NCI-H2081 (cell line): ENCODE results near the gene CLK1.
"Not testable (repeated sequence)": the region's sequence is repeated elsewhere in the genome, so short reads cannot be mapped to it uniquely, and the experiment has no call there.

Experiments used
- DNase-seq, 2 experiments: peaks; one replicate each; lab custom pipeline; 2025; lab: John Stamatoyannopoulos, UW

Gene CLK1

DNA sequence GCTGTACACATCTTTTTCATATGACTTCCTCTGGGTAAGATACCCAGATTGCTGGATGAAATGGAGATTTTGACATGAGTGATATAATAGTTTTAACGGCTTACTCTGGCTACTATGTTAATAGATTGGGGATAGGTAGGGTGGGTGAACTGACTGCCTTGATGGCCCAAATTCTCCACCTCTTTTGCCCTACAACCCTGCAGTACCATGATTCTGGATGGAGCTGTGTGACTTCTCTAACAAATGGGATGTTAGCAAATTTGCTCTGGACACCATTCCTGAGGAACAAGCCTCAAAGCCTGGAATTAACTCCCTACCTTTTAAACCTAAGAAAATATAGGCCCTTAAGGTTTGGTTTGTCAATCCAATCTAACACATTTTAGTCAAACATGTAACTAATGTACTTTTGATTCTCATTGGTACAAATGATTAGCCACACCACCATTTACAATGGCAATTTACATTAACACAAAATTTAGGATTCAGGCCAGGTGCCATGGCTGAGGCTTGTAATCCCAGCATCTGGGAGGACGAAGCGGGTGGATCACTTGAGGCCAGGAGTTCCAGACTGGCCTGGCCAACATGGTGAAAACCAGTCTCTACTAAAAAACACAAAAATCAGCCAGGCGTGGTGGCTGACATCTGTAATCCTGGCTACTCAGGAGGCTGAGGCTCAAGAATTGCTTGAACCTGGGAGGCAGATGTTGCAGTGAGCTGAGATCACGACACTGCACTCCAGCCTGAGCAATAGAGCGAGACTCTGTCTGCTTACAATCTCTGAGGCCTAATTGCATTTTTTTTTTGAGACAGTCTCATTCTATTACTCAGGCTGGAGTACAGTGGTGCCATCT is 12.8 kb downstream of the CLK1 start:
- DNase-seq: no peak

DNA sequence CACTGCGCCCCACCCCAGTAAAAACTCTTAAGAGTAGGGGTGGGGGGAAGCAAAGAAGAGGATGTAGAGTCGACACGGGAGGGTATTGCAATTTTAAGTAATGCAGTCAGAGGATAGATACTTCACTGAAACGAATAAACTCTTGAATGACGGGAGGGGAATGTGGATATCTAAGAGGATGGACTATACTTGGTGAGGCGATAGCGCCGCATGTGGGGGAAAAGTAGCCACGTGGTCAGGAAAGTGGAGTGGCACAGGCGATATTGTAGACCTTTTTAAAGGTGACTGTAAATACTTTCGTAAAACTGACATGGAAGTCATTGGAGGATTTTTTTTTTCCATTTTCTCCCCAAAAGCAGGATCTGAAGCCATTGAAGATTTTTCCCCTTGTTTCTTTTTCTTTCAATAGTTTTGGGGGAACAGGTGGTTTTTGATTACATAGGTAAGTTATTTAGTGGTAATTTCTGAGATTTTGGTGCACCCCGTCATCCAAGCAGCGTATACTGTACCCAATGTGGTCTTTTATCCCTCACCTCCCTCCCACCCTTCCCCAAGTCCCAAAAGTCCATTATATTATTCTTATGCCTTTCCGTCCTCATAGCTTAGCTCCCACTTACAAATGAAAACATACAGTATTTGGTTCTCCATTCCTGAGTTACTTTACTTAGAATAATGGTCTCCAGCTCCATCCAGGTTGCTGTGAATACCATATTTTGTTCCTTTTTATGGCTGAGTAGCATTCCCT is 13.8 kb downstream of the CLK1 start:
- DNase-seq: no peak

DNA sequence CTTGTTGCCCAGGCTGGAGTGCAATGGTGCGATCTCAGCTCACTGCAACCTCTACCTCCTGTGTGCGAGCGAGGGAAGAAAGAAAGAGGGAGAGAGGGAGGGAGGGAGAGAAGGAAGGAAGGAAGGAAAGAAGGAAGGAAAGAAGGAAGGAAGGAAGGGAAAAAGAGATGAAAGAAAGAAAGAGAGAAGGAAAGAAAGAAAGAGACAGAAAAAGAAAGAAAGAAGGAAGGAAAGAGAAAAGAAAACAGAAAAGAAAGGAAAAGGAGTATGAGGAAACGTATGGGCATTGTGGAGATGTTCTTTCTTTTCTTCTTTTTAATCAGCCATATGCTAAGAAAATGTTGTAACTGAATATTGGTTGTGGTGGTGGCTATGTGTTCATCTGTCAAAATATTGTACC is 16.5 kb downstream of the CLK1 start:
- no peak for DNase-seq

DNA sequence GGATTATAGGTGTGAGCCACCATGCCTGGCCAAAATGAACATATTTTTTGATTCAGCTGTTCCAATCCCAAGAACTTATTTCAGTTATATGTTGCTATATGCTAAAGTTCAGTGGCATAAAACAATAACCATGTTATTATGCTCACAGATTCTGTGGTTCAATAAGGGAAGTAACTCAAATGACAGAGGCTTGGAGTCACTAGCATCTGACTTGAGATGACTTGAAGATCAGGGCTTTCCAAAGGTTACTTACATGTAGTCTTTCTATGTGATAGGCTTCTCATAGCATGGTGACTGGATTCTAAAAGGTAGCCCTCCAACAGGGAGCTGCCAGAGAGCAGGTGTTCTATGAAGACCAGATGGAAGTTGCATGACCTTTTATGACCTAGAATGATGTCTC is 17.2 kb downstream of the CLK1 start:
- no peak for DNase-seq

DNA sequence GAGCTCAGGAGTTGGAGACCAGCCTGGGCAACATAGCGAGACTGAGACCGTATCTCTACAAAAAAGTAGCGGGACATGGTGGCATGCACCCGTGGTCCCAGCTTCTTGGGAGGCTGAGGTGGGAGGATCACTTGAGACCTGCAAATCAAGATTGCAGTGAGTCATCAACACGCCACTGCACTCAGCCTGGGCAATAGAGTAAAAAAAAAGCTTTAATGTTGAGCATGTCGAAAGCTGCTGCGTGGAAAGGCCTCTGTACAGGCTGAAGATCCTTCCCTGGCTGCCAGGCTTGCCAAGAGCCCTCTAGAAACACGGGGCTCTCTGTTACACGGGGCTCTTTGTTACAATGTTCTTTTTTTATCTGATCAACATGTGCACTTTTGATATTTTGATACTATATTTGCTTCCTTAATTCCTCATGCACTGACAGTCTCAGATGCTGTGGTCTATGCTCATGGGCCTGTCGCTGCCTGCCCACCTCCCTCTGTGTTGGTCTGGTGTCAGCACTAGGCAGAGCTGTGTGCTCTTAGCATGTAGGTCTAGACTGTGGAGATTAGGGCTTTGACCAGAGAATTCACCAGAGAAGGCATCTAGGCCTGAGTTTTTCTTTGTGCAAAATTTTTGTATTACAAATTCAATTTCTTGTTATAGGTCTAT is 18.7 kb downstream of the CLK1 start:
- DNase-seq: no peak

DNA sequence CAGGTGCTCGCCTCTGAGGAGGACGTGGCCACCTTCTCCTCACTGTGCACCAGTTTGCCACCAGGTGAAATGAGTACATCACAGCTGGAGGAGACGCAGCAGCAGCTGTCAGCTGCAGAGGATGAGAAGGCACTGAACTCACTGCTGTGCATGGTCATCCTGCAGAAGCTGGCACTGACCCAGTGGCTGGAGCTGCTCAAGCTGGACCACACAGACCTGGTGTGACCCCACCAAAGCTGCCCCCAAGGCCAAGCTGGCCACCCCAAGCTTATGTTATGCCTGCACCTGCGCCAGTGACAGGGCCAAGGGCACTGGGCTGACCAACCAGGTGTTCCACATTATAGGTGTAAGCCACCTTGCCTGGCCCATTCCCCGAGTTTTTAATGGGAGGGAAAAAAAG is 19.3 kb downstream of the CLK1 start:
- no peak for DNase-seq

DNA sequence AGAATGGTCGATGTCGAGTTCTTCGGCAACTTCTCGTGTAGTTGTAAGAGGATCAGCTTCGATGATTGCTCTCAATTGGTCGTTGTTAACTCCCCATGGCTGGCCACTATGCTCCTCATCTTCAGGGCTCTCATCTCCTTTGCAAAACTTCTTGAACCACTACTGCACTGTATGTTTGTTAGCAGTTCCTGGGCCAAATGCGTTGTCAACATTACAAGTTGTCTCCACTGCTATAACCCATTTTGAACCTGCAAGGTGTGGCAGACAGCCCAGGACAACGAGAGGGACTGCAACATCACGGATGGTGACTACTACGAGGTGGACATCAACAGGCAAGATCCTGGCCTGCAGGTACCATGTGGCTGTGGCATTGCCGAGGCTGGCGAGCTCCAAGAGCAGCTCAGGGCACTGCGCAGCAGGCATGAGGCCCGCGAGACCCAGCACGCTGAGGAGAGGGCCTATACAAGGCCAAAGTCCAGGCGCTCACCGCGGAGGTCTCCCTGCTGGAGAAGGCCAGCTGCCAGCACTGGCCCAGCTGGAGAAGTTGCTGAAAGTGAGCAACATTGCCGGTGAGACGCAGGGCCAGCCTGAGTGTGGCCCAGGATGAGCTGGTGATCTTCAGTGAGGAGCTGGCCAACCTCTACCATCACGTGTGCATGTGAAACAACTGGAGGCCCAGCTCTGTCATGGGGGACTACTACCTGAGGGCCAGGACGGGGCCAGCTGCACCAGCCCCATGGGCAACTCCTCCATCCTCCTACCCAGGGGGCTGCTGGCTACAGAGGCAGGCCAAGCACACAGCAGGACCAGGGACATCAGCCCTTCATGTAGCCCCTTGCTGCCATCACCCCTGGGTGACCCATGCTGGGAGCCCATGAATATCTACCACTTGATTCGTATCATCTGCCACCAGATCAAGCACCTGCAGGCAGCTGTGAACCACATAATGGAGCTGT is 20.2 kb downstream of the CLK1 start:
- DNase-seq: no peak

DNA sequence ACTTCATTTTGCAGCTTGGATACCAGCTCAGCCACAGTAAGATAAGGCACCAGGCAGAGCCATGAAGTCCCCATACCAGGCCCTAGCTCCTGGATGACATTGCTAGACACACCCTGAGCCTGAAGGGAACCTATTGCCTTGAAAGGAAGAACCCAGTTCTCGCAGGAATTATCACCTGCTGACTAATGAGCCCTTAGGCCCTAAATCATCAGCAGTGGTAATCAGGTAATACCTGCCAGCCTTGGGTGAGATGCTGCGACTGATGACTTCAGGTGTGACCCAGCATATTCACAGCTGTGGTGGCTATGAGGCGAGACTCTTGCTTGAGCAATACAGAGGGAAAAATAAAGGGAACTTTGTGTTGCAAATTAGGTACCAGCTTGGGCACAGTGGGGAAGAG is 24.9 kb downstream of the CLK1 start:
- no peak for DNase-seq

DNA sequence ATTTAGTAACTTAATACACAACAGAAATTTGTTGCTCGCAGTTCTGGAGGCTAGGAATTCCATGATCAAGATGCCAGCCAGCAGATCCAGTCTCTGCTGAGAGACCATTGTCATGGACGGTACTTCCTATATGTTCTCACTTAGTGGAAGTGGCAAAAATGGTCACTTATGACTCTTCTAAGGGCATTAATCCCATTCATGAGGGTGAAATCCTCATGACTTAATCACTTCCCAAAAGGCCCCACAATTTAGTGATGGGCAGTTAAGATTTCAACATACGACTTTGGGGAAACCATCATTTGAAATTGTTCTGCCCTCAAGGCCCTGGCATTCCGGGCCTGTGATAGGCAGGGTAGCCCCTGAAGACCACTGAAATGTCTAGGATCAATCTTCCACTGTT is 29.8 kb downstream of the CLK1 start:
- no peak for DNase-seq

DNA sequence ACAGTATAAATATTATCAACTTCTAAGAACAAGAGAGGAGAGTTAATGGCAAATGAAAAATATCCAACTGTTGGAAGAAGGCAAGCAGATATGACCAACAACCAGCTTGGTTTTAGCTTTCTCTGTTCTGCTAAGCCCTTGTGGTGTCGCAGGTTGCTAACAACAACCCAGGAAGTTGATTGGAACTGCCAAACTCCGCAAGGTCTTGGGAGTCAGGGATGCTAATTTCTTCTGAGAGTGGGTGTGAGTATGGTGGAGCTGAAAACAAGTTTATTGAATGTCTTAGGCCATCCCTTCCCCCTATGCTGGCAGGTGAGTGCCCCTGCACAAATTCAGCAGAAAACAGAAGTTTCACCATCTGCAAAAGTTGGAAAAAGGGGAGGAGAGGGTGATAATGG is 35.2 kb downstream of the CLK1 start:
- no peak for DNase-seq

DNA sequence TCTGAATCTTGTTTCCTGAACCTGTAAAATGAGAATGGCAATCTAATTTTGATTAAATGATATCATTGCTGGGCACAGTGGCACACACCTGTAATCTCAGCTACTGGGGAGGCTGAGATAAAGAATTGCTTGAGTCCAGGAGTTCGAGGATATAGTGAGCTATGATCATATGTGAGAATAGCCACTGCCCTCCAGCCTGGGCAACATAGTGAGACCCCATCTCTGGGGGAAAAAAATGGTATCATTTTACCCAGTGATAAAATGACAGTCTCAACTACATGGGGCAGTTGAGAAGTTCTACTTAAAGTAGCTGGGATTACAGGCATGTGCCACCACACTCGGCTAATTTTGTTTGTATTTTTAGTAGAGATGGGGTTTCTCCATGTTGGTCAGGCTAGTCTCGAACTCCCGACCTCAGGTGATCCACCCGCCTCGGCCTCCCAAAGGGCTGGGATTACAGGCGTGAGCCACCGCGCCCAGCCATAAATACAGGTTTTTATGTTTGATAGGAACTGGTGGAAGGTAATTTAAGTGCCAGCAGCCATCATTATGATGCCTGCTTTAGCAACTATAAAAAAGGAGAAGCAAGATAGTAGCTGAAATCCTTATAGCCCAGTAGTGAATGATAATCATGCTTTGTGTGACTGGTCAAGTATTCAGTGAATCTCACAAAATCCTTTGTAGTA is 35.7 kb downstream of the CLK1 start:
- no peak for DNase-seq

DNA sequence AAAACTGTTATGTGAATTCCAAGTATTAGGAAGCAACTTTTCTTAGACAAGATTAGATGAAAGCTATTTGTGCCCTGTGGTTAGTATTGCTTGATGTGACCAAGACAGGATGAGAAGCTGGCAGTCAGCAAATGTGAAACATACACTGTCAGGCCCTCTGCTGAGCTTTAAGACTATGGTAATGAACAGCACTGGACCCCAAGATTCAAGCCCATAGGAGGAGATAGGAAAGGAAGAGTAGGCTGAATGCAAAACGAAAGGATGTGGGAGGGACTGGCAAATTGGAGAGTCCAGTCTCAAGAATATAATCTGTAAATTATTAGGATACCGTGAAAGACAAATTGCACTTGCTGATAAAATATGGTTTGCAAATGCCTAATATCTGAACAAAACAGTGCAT is 36.4 kb downstream of the CLK1 start:
- no peak for DNase-seq

DNA sequence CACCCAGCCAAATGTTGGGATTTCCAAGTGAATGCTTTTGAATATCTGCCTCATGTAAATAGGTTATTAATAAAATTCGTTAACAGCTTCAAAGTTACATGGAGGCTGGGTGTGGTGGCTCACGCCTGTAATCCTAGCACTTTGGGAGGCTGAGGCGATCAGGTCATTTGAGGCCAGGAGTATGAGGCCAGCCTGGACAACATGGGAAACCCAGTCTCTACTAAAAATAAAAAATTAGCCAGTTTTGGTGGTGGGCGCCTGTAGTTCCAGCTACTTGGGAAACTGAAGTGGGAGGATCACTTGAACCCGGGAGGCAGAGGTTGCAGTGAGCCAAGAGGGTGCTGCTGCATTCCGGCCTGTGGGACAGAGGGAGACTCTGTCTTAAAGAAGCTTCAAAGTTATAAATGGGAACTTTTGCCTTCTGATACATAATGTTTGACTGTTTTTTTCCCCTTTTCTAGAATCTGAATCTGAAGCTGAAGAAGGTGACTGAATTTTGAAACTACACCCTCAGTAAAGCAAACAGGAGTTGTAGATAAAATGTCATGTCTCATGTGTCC is 42.7 kb downstream of the CLK1 start:
- DNase-seq: no peak

DNA sequence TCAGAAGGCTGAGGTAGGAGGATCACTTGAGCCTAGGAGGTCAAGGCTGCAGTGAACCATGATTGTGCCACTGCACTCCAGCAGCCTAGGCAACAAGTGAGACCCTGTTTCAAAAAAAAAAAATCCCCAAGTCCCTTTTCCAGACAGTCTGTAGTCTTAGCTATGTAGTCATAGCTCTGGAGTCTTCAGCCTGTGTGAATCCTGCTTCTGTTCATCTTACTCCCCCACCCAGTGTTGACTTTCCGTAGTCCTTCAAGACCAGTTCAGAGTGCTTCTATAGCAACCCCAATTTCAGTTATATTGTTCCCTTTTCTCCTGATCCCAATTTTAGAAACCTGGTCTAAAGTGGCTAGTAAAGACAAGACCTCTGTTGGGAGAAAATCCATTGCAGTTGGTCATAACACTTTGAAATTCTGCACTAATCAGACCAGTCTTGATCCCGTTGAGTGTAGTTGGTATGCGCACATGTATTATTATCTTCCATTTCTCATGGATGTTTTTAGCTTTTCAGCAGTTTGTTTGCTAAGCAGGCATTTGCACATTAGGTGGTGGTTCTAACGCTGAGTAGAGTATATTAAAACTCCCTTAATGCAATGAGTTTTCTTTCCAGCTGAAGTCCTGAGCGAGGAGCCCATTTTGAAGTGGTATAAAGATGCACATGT is 43.8 kb downstream of the CLK1 start:
- DNase-seq: no peak

DNA sequence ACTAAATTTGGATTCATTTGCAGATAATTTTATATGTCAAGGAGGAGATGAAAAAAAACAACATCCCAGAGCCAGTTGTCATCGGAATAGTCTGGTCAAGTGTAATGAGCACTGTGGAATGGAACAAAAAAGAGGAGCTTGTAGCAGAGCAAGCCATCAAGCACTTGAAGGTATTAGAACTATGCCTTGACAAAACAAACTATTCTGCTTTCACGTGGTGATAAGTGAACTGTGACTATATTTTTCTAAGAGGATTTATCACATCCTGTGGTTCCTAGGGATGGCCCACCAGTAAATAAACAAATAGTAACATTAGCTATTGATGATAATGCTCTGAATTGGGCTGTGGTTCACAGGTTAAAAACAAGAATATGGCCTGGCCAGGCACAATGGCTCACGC is 45.7 kb downstream of the CLK1 start:
- not testable (repeated sequence) for DNase-seq

DNA sequence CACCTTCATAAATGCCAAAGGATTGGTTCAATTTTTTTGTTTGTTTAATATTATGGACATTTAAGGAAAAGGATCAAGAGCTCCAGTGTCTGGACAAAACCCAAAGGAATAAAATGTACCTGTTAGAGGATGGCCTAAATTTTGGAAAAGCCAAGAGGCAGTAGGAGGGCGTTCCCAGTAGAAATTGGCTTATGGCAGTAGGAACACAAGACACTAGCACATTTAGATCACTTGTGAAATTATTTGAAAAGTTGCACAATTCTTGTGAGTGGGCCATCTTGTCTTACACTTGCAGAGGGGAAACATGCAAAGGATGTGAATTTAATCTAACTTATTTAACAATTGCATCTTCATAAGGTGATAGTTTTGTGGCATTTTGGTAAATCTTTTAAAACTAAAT is 49.5 kb downstream of the CLK1 start:
- DNase-seq: no peak

DNA sequence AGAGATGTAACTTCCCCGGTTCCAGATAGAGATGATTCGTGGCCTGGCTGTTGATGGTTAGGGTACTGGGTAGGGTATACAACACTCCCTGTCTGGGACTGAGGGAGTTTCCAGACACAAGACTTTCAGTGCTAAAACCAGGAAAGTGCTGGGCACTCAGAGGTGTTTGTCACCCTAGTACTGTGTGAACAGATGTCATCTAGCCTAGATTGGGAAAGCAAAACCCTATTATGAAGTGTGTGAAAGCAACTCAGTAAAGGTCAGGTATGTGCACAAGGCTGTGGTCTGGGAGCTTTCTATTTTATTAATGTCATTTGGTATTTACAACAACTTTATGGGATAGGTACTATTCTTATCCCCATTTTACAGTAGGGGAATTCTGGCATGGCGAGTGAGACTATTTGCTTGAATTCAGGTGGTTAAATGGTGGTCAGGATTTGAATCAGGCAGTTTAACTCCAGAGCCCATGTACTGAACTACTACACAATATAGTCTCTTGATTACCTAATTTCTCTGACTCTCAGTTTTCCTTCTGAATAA is 50.1 kb downstream of the CLK1 start:
- DNase-seq: no peak

DNA sequence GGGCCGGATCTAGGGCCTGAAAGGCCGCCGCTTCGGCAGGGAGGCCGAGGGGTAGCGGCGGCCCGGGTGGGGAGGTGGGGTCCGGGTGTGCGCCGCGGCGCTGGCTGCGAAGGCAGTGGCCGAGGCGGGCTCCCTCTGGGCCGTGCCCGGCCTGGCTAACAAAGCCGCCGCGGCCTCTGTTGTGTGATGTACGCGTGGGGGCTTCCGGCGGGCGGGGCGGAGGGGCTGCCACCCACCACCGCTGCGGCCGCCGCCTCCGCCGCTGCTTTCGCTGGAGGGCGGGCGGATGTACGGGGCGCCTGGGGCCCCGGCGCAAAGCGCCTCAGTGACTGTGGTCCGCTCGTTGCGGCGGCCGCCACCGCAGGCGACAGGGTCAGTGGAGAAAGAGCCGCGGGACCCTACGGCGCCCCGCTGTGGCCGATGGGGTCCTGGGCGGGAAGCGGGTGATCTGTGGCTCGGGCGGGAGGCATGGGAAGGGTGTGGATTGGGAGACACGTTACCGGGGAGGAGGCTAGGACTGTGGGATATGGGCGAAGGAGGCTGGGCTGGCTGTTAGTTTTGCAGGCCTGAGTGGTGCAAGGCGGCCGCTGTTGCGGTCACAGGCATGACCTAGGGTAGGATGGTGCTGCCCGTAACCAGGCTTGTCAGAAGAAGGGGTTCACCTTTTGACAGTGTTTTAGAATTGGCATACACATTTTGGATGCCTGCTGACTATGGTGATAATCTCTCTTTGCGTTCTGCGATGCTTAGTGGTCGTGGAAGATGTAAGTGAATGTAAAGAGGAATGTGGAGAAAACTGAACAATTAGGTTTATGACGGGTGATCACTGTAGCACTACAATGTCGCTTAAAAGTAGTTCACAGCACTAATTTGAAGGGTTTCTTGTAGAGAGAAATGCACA is 52.1 kb downstream of the CLK1 start:
- DNase-seq: peak; percentile 27 to 49
